KOPT-K1 (cell line): ENCODE measurements around the gene MLXIPL.

Experiments used
- H3K27ac ChIP-seq: fragments of 200-600 bp; sonication (generic); 2 replicates; pipeline ENCODE4 v1.5.1; 2016; ENCODE audit warnings: antibody characterized with exemption, mild to moderate bottlenecking, low read depth, low read length; ENCODE audit not compliant: poor library complexity, severe bottlenecking
- H3K36me3 ChIP-seq: fragments of 200-600 bp; sonication (generic); 2 replicates; pipeline ENCODE4 v1.5.1; 2017; ENCODE audit warnings: antibody characterized with exemption, mild to moderate bottlenecking, low read length, moderate library complexity; ENCODE audit not compliant: insufficient read depth
- H3K9me3 ChIP-seq: fragments of 200-600 bp; sonication (generic); 2 replicates; pipeline ENCODE4 v1.5.1; 2017; ENCODE audit warnings: antibody characterized with exemption, low read length, mild to moderate bottlenecking; ENCODE audit not compliant: insufficient read depth, poor library complexity, severe bottlenecking

The MLXIPL gene

GRCh38 chr7:73650524-73650923 is 26.2 kb upstream of the MLXIPL start:
- Histone ChIP-seq H3K36me3 (no peaks in the 10 kb centered on the region), H3K27ac (no peak overlapping the region), H3K9me3 (no peaks in the 10 kb centered on the region)

- no peaks in the 10 kb centered on the region for H3K9me3 ChIP-seq
- H3K27ac ChIP-seq: no peak overlapping the region
- no peaks in the 10 kb centered on the region for H3K36me3 ChIP-seq
Measured at GRCh38 chr7:73649576-73649975, 25.3 kb upstream of the MLXIPL start.

DNA sequence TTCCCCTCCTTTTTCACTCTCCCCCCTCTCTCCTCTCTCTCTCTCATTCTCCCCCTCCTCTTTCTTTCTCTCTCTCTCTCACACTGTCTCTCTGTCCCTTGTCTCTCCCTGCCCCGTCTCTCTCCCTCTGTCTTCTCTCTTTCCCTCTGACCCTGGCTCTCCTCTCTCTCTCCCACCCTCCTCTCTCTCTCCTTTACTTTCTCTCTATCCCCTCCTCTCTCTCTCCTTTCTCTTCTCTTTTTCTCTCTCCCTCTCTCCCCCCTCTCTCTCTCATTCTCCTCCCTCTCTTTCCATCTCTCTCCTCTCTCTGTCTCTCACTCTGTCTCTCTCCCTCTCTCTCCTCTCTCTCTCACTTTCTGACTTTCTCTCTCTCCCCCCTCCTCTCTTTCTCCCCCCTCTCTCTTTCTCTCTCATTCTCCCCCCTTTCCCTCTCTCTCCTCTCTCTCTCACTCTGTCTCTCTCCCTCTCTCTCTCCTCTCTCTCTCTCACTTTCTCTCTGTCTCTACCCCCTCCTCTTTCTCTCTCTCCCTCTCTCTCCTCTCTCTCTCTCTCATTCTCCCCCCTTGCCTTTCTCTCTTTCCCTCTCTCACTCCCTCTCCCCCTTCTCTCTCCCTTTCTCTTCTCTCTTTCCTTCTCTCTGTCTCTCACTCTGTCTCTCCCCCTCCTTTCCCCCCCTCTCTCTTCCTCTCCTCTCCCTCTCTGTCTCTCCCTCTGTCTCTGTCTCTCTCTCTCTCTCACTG is 24.4 kb upstream of the MLXIPL start:
- Histone ChIP-seq H3K36me3 (no peaks in the 10 kb centered on the region), H3K9me3 (no peaks in the 10 kb centered on the region), H3K27ac (no peak overlapping the region)

DNA sequence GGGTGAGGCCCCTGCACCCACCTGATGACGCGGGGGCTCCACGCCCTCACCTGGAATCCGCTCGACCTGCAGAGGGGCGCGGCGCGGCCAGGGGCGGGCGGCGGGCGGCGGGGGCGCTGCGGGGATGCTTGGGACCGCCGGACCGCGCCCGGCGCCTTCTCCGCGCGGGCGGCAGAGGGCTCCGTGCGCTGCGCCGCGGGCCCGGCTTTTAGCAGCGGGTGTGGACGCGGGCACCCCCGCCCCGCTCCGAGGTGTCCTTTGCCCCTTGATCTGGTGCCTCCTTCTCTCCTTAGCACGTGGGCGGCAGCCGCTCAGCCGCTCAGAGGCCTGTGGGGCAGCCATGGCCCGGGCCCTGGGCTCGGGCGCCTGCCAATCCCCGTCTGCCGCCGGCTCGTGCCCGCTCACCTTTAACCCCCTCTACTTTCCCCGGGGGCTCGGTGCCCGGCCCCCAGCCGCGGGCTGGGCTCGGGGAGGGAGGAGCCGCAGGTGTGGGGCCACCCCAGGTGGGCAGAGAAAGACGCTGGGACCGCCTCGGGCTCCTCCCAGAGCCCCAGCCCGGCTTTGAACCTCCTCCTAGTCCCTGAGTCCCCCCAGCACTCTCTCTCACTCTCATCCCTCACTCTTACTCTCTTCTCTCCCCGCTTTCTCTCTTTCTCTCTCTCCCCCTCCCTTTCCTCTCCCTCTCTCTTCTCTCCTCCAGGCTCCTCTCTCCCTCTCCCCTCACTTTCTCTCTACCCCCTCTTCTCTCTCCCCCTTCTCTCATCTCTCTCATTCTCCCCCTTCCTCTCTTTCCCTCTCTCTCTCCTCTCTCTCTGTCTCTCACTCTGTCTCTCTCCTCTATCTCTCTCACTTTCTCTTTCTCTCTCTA is 23.6 kb upstream of the MLXIPL start:
- H3K27ac ChIP-seq: no peak overlapping the region
- H3K36me3 ChIP-seq: no peaks in the 10 kb centered on the region
- no peaks in the 10 kb centered on the region for H3K9me3 ChIP-seq

DNA sequence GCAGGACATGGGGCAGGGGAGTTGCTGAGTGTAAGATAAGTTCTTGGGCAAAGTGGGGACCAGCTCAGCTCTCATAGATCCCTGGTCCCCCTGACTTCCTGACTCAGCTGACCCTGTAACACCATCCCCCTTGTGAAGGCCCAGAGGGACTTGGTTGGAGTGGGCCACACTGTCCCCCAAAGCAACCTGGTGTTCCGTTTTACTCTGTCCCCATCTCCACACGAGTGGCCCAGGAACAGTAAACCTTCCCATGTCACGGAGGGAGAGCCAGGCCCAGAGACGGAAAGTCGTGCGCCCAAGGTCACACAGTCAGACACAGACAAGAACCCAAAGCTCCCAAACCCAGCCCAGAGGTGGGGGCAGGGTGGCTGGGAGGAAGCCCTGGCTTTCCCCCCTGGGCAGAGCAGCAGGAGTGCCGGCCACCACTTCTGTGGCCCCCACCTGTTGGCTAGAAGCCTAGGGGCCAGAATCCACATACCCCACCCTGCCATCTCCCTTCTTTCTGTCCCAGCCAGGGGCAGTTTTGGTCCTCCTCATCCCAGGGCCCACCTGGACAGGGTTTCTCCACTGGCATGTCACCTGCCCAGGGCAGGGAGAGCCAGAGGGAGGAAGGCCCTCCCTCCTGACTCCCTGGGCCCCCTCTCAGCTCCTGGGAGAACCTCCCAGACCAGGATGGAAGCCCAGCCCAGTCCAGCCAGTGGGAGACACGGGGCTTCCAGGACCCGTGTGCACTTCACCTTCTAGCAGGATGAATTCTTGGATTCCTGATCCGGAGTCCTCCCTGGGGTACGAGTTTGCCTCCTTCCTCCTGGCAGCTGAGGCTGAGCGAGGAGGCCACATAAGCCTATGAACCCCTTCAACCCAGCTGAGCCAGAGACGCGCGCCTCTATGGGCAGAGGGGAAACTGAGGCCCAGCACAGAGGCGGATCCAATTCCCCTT is 22.7 kb upstream of the MLXIPL start:
- no peak overlapping the region for H3K27ac ChIP-seq

GRCh38 chr7:73645643-73646174 is 21.4 kb upstream of the MLXIPL start:
- no peak overlapping the region for H3K27ac ChIP-seq
- H3K9me3 ChIP-seq: peaks cover 13% of the 10 kb centered on the region
- H3K36me3 ChIP-seq: no peaks in the 10 kb centered on the region

More for the DNA sequence above, 22.7 kb upstream of the MLXIPL start:
- Histone ChIP-seq H3K9me3 (no peaks in the 10 kb centered on the region), H3K36me3 (no peaks in the 10 kb centered on the region)

- H3K36me3 ChIP-seq: no peaks in the 10 kb centered on the region
- peaks cover 15% of the 10 kb centered on the region for H3K9me3 ChIP-seq
- no peak overlapping the region for H3K27ac ChIP-seq
Measured at GRCh38 chr7:73644688-73645286, 20.5 kb upstream of the MLXIPL start.

DNA sequence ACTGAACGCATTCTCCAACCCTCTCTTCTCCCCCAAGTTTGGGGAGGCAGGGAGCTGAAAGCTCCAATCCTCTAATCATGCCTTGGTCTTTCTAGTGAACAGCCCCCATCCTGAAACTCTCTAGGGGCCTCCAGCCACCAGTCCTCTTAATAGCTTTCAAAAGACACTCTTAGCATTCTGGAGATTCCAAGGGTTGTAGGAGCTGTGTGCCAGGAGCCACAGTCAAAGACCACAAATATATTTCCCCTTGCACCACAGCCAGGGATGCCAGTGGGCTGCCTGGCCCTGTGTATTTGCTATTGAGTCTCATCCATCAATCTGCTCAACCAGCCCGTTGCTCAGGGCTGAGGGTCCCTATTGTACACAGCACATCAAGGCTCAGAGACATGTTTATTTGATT is 18.5 kb upstream of the MLXIPL start:
- Histone ChIP-seq H3K27ac (no peak overlapping the region), H3K36me3 (no peaks in the 10 kb centered on the region), H3K9me3 (peaks cover 15% of the 10 kb centered on the region)

DNA sequence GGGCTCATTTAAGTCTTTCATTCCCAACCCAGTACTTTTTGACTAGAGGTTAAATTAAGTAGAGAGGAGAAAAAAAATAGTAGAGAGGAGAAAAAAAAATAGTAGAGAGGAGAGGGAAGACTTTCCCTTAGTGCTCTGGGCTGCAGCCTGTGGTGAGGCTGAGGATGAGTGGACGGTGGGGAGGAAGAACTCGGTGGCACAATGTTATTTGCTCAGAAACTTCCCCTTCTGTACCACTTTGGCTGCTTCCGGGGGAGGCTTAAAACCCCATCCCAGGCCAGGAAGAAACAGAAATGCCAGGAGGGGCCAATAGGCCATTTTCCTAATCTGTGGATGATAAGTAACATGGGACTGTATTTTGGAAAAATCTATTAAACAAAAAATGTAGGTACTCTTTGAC is 14.6 kb upstream of the MLXIPL start:
- Histone ChIP-seq H3K9me3 (peaks cover 15% of the 10 kb centered on the region), H3K27ac (no peak overlapping the region), H3K36me3 (no peaks in the 10 kb centered on the region)

DNA sequence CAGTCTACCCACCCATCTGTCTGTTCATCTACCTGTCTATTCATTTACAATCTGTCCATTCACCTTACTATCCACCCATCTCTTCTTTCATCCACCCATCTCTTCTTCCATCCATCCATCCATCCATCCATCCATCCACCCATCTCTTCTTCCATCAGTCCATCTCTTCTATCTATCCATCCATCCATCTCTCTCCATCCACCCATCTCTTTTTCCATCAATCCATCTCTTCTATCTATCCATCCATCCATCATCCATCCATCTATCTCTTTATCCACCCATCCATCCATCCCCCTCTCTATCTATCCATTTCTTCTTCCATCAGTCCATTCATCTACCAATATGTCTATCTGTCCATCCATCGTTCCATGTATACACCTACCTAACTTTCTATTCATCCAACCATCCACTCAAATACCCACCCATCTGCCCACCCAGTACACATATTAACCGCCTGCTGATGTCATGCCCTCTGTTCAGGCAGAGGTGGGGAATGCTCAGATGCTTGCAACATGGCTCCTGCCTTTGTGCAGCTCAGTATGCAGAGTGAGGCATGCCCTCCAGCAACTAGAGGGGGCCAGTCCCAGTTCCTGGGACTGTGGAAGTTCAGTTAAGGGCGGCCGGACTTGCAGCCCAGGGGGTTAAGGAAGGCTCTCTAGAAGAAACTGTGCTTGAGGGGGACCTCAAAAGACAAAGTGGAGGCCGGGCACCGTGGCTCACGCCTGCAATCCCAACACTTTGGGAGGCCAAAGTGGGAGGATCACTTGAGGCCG is 11.3 kb upstream of the MLXIPL start:
- Histone ChIP-seq H3K36me3 (no peaks in the 10 kb centered on the region), H3K9me3 (peaks cover under 1% of the 10 kb centered on the region), H3K27ac (no peak overlapping the region)

DNA sequence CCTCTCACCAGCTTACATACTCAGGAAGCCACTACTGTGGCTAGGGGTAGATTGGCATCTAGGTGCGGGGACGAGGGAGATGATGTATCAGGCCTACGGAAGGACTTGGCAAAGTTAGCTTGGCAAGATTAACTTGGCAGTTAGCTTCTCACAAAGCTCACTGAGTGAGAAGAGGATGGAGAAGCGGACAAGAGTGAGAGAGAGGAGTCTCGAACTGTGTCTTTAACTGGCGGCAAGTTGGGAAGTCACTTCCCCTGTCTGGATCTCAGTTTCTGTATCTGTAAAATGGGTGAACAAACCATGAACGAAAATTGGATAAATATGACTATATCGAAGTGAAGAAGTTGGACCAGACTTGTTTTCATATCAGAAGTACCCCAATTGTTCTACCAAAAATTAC is 9.5 kb upstream of the MLXIPL start:
- H3K36me3 ChIP-seq: no peaks in the 10 kb centered on the region
- H3K9me3 ChIP-seq: no peaks in the 10 kb centered on the region
- no peak overlapping the region for H3K27ac ChIP-seq

DNA sequence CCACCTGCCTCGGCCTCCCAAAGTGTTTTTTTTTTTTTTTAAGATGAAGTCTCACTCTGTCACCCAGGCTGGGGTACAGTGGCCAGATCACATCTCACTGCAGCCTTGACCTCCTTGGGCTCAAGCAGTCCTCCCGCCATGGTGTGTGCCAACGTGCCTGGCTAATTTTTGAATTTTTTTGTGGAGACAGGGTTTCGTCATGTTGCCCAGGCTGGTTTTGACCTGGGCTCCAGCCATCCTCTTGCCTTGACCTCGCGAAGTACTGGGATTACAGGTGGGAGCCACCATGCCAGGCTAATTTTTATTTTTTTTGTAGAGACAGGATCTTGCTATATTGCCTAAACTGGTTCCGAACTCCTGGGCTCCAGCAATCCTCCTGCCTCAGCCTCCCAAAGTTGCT is 9.0 kb upstream of the MLXIPL start:
- no peaks in the 10 kb centered on the region for H3K9me3 ChIP-seq
- no peaks in the 10 kb centered on the region for H3K36me3 ChIP-seq
- no peak overlapping the region for H3K27ac ChIP-seq

DNA sequence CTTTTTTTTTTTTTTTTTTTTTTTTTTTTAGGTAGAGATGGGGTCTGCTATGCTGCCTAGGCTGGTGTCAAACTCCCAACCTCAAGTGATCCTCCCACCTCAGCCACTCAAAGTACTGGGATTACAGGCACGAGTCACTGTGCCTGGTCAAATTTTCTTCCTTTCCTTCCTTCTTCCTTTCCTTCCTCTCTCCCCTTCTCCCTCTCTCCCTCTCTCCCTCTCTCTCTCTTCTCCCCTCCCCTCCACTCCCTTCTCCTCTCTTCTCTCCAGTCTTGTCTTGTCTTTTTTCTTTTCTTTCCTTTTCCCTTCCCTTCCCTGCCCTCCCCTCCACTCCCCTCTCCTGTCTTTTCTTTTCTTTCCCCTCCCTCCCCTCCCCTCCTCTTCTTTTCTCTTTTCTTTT is 7.2 kb upstream of the MLXIPL start:
- Histone ChIP-seq H3K36me3 (no peaks in the 10 kb centered on the region), H3K27ac (no peak overlapping the region), H3K9me3 (no peaks in the 10 kb centered on the region)

GRCh38 chr7:73628504-73628903 is 4.2 kb upstream of the MLXIPL start:
- Histone ChIP-seq H3K9me3 (no peaks in the 10 kb centered on the region), H3K36me3 (no peaks in the 10 kb centered on the region), H3K27ac (no peak overlapping the region)
